Measurements from ENCODE around the gene FAM186B.

DNA sequence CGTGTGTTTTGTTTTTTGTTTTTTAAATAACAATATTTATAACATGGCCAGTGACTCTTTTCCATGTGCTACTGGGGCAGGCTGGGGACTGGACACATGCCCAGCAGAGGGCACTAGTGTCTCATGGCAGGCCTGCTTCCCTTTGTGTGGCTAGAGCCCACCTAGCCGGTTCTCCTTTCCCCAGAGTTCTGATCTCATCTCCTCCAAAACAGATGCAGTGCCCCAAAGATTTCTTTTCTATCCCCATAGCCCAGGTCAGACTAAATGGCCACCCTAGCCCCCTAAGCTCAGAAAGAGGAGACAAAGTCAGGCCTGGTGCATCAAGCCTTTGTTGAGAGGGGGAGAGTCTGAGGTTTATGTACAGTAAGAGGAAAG, 39.2 kb upstream of the FAM186B start:
- TF ChIP-seq TEAD4 (CRISPR knock-in tag; IDR thresholded peaks at IDR 0.05) (no peak), SP1 (CRISPR knock-in tag; conservative IDR thresholded peaks at IDR 0.05) (no peak), CBFB (CRISPR knock-in tag; IDR thresholded peaks at IDR 0.05; ENCODE audit: low read depth) (no peak), FOXJ3 (CRISPR knock-in tag; IDR thresholded peaks at IDR 0.05; ENCODE audit: borderline replicate concordance) (no peak)

Data from WTC11 (cell line).